Measurements from ENCODE around the gene RRP8.

Gene RRP8

DNA sequence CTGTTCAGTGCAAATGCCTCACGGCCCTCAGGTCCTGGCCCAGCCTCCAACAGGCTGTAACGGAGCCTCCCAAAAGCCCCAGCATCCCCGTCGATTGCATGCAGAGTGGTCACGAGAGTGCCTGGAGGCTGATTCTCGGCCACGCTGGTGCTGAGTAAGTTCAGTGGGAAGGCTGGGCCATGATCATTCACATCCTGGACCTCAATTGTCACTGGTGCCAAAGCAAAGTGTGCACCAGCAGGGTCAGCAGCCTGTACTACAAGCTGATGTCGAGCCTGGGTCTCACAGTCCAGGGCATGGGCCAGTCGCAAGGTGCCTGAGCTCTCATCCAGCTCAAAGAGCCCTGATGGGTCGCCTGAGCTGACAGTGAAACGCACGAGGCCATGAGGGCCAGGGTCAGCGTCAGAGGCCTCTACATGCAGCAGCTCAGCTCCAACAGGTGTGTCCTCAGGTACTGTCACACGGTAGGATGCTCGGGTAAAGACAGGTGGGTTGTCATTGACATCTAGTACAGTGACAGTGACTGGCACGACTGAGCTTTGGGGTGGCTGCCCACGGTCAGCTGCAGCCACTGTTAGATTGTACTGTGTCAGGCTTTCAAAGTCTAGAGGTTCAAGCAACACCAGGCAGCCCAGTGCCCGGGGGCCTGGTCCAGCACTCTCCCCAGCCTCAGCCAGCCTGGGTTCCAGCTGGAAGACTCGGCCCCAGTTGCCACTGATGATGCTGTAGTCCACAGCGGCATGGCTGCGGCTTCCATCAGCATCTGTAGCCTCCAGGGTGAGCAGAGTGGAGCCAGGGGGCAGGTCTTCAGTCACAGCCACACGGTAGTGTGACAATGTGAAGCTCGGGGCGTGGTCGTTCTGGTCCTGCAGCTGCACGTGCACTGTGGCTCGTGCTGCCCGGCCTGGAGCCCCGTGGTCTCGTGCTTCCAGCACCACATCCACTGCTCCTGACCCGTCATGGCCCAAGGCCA, 20.3 kb upstream of the RRP8 start:
- Histone ChIP-seq H3K4me2 (ENCODE audit: low read length) (no peak overlapping the region), H3K4me1 (ENCODE audit: low read length) (peaks cover 19% of the 10 kb centered on the region), H3K79me2 (ENCODE audit: low read length) (peaks cover 2% of the 10 kb centered on the region; the same call in 1 of the 2 replicates), H3K27me3 (ENCODE audit: low read depth, low read length) (no peaks in the 10 kb centered on the region), H3K9ac (ENCODE audit: low read length) (no peak overlapping the region), H4K20me1 (ENCODE audit: insufficient read depth, low read length) (no peaks in the 10 kb centered on the region), H3K4me3 (ENCODE audit: low read length) (no peak overlapping the region), H3K36me3 (replicated peaks; ENCODE audit: low read depth, low read length) (no peaks in the 10 kb centered on the region), H2AFZ (ENCODE audit: low read depth, low read length) (no peak overlapping the region), H3K9me3 (ENCODE audit: insufficient read depth, low read length) (no peaks in the 10 kb centered on the region), H3K27ac (ENCODE audit: low read length) (no peak overlapping the region)
- no peak for TF ChIP-seq EZH2phosphoT487 (IDR thresholded peaks at IDR 0.05; ENCODE audit: low read depth)
- TF ChIP-seq, protein P1, sequence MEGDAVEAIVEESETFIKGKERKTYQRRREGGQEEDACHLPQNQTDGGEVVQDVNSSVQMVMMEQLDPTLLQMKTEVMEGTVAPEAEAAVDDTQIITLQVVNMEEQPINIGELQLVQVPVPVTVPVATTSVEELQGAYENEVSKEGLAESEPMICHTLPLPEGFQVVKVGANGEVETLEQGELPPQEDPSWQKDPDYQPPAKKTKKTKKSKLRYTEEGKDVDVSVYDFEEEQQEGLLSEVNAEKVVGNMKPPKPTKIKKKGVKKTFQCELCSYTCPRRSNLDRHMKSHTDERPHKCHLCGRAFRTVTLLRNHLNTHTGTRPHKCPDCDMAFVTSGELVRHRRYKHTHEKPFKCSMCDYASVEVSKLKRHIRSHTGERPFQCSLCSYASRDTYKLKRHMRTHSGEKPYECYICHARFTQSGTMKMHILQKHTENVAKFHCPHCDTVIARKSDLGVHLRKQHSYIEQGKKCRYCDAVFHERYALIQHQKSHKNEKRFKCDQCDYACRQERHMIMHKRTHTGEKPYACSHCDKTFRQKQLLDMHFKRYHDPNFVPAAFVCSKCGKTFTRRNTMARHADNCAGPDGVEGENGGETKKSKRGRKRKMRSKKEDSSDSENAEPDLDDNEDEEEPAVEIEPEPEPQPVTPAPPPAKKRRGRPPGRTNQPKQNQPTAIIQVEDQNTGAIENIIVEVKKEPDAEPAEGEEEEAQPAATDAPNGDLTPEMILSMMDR (IDR thresholded peaks at IDR 0.05; ENCODE audit: low read depth, low read length) = no peak

DNA sequence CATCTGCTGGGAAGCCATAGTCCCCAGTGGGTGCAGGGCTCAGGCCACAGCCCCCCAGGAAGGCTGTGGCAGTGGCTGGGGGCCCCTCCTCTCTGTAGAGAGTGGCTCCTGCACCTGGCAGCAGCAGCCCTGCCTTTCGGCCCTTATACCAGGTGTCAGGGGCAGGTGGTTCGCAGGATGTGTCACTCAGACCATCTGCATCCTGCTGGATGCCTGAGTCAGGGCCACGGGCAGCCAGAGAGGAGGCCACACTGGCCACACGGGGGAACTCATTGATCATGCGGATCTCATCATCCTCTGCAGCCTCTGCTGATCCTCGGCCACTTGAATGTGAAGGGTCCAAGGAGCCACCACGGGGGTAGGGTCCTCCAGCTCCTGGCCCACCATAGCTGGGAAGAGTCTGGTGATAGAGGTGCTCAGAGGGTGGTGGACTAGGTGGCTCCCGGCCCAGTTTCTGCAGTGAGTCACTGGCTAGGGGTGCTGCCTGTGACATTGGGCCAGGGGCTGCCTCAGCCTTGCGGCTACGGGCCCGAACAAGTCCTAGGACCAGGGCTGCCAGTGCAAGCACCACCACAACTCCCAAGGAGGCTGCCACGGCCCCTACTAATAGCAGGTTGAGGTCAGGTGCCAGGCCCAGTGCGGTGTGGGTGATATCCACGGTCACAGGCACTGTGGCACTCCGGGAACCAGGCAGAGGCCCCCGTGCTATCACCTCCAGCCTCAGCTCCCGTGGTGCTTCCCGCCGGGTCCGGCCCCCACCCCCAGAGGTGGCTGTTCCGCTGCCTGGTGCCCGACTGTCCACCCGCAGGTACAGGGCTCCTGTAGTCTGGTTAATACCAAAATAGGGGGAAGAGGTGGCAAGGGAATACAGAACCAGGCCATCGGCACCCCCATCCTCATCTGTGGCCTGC, 19.1 kb upstream of the RRP8 start:
- Histone ChIP-seq H3K4me1 (ENCODE audit: low read length) (peaks cover 23% of the 10 kb centered on the region), H3K4me2 (ENCODE audit: low read length) (no peak overlapping the region), H3K4me3 (ENCODE audit: low read length) (no peak overlapping the region), H2AFZ (ENCODE audit: low read depth, low read length) (no peak overlapping the region), H3K27ac (ENCODE audit: low read length) (no peak overlapping the region), H3K9me3 (ENCODE audit: insufficient read depth, low read length) (no peaks in the 10 kb centered on the region), H3K27me3 (ENCODE audit: low read depth, low read length) (no peaks in the 10 kb centered on the region), H4K20me1 (ENCODE audit: insufficient read depth, low read length) (no peaks in the 10 kb centered on the region), H3K9ac (ENCODE audit: low read length) (no peak overlapping the region), H3K79me2 (ENCODE audit: low read length) (peaks cover 3% of the 10 kb centered on the region; the same call in 1 of the 2 replicates), H3K36me3 (replicated peaks; ENCODE audit: low read depth, low read length) (no peaks in the 10 kb centered on the region)
- TF ChIP-seq EZH2phosphoT487 (IDR thresholded peaks at IDR 0.05; ENCODE audit: low read depth) = no peak
- TF ChIP-seq, protein P1 (IDR thresholded peaks at IDR 0.05; ENCODE audit: low read depth, low read length) = no peak

DNA sequence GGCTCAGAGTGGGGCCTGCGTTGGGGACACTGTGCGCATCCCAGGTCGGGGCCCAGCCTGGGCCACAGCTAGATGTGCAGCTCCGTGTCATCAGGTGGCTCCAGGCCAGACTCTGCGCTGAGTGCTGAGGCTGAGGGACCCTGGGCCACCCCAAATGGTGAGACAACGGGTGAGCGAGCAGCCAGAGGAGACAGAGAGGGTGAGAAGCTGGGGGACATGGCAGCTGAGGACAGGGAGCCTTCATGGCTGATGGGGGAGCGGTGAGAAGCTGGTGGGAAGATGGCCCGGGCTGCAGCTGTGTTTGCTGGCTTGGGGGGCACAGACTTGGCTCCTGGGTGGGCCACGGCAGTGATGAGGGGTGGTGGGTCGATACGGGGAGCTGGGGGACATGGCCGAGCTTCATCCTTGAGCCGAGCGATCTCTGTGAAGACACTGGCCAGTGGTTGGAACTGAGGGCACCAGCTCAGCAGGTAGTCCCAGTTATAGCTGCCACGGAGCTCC, 18.3 kb upstream of the RRP8 start:
- H3K4me1 ChIP-seq (ENCODE audit: low read length) = peaks cover 18% of the 10 kb centered on the region
- H3K9ac ChIP-seq (ENCODE audit: low read length) = no peak overlapping the region
- TF ChIP-seq, protein P1 (IDR thresholded peaks at IDR 0.05; ENCODE audit: low read depth, low read length) = no peak
- TF ChIP-seq EZH2phosphoT487 (IDR thresholded peaks at IDR 0.05; ENCODE audit: low read depth) = no peak
- H3K9me3 ChIP-seq (ENCODE audit: insufficient read depth, low read length) = no peaks in the 10 kb centered on the region
- H3K79me2 ChIP-seq (ENCODE audit: low read length) = peaks cover 3% of the 10 kb centered on the region; the same call in 1 of the 2 replicates
- no peak overlapping the region for H3K4me3 ChIP-seq (ENCODE audit: low read length)
- H3K4me2 ChIP-seq (ENCODE audit: low read length) = no peak overlapping the region
- H2AFZ ChIP-seq (ENCODE audit: low read depth, low read length) = no peak overlapping the region
- no peaks in the 10 kb centered on the region for H3K27me3 ChIP-seq (ENCODE audit: low read depth, low read length)
- no peaks in the 10 kb centered on the region for H3K36me3 ChIP-seq (replicated peaks; ENCODE audit: low read depth, low read length)
- no peaks in the 10 kb centered on the region for H4K20me1 ChIP-seq (ENCODE audit: insufficient read depth, low read length)
- no peak overlapping the region for H3K27ac ChIP-seq (ENCODE audit: low read length)
